Stomach (tissue), 4 donors: Measurements from ENCODE around the gene ZNF783.

ENCODE experiments used
- CTCF ChIP-seq, 7 experiments: fragments of 450-650 bp in 4 of 7; fragments of 200-600 bp in 3 of 7; sonication (generic) in 3 of 7; IDR thresholded peaks; one replicate each; pipeline ENCODE4 v1.5.1; 2016 to 2019; ENCODE audit warnings: antibody characterized with exemption in 7 of 7, control low read depth in 2 of 7, mild to moderate bottlenecking in 1 of 7
- POLR2A ChIP-seq, 4 donors: fragments of 450-650 bp; IDR thresholded peaks; one replicate each; pipeline ENCODE4 v1.6.1; 2016; ENCODE audit warnings: antibody characterized with exemption in 4 of 4, control low read depth in 2 of 4, mild to moderate bottlenecking in 1 of 4, moderate library complexity in 1 of 4

- TF ChIP-seq CTCF (IDR thresholded peaks at IDR 0.05), result no peak
- no peak for TF ChIP-seq POLR2A (IDR thresholded peaks at IDR 0.05)
Measured at GRCh38 chr7:149280661-149281507, 18.9 kb downstream of the ZNF783 start.
